Cardiac septum (tissue), 1 donor: ENCODE measurements around the gene FLG2. TPM values are rescaled to one million over a fixed set of nuclear protein-coding genes. Genes with fewer than 3 reads are reported as not detected.

Experiments
- DNase-seq: peaks from one replicate; pipeline ENCODE4 v3.0.0-alpha.2; 2020; ENCODE audit warnings: low spot score
- intact Hi-C: fragments of 100-400 bp; cut with DNase I; formaldehyde crosslinking; loops from one replicate; pipeline ENCODE4 v1.14.0; 2022
- long read RNA-seq: library from polyadenylated mRNA; unstranded; transcript quantifications from one replicate; pipeline ENCODE4 v2.0.0, GENCODE V29; 2021
- total RNA-seq: library from RNA; stranded (reverse); fragmentation: NEBNext Ultra II Directional; extraction: Animal tissue kit (Norgen Biotek cat#: 25700); gene quantifications from one replicate; pipeline ENCODE4 v1.2.1, GENCODE V29; 2021
- donor health status: DM: no; HTN: no; CAD: no.

Gene FLG2
- not detected for total RNA-seq
- long read RNA-seq: 0 reads

- DNase-seq: no peak
- intact Hi-C loops: no loop called here
Observed at GRCh38 chr1:152359906-152360305, at the start of gene FLG2. TSS of gene FLG2 (minus strand) at chr1:152360006. CDS start at chr1:152358884, 1,122 bp downstream.

- no peak for DNase-seq
- intact Hi-C loops: no loop called here
Observed at GRCh38 chr1:152408664-152409063, 48.9 kb upstream of the FLG2 start.

GRCh38 chr1:152398812-152399698 lies 39.2 kb upstream of the FLG2 start:
- intact Hi-C loops: no loop called here
- DNase-seq: no peak

- intact Hi-C loops: no loop called here
- DNase-seq: no peak
Observed at GRCh38 chr1:152397474-152397873, 37.7 kb upstream of the FLG2 start.

- intact Hi-C loops: no loop called here
- no peak for DNase-seq
Observed at GRCh38 chr1:152394151-152394550, 34.3 kb upstream of the FLG2 start.

GRCh38 chr1:152392909-152393308 lies 33.1 kb upstream of the FLG2 start:
- intact Hi-C loops: no loop called here

GRCh38 chr1:152388889-152389288 lies 29.1 kb upstream of the FLG2 start:
- intact Hi-C loops: no loop called here
- no peak for DNase-seq

More at GRCh38 chr1:152392909-152393308, 33.1 kb upstream of the FLG2 start:
- no peak for DNase-seq

GRCh38 chr1:152386940-152387339 lies 27.1 kb upstream of the FLG2 start:
- intact Hi-C loops: no loop called here
- DNase-seq: no peak

- DNase-seq: no peak
- intact Hi-C loops: no loop called here
Observed at GRCh38 chr1:152380932-152381331, 21.1 kb upstream of the FLG2 start.

GRCh38 chr1:152374451-152374850 lies 14.6 kb upstream of the FLG2 start:
- intact Hi-C loops: no loop called here
- DNase-seq: no peak

GRCh38 chr1:152372672-152373071 lies 12.9 kb upstream of the FLG2 start:
- DNase-seq: no peak
- intact Hi-C loops: no loop called here

GRCh38 chr1:152367436-152367835 lies 7.6 kb upstream of the FLG2 start:
- intact Hi-C loops: no loop called here
- no peak for DNase-seq

- intact Hi-C loops: no loop called here
Observed at GRCh38 chr1:152356736-152357135, 3.1 kb downstream of the FLG2 start.

GRCh38 chr1:152349611-152350010 lies 10.2 kb downstream of the FLG2 start:
- intact Hi-C loops: loop anchor here (5.0 kb wide), 2 partner anchors 93 to 157 kb away; no protein-coding TSS in a partner anchor
- no peak for DNase-seq

More at GRCh38 chr1:152356736-152357135, 3.1 kb downstream of the FLG2 start:
- no peak for DNase-seq

- intact Hi-C loops: loop anchor here (5.0 kb wide), 2 partner anchors 94 to 156 kb away; no protein-coding TSS in a partner anchor
Observed at GRCh38 chr1:152348447-152348846, 11.4 kb downstream of the FLG2 start.

GRCh38 chr1:152347116-152347728 lies 12.6 kb downstream of the FLG2 start:
- intact Hi-C loops: loop anchor here (5.0 kb wide), 2 partner anchors 95 to 155 kb away; no protein-coding TSS in a partner anchor
- DNase-seq: no peak

More at GRCh38 chr1:152348447-152348846, 11.4 kb downstream of the FLG2 start:
- no peak for DNase-seq

GRCh38 chr1:152344438-152344837 lies 15.4 kb downstream of the FLG2 start:
- intact Hi-C loops: no loop called here
- DNase-seq: no peak

- no peak for DNase-seq
- intact Hi-C loops: no loop called here
Observed at GRCh38 chr1:152343006-152343405, 16.8 kb downstream of the FLG2 start.

GRCh38 chr1:152335399-152335798 lies 24.4 kb downstream of the FLG2 start:
- intact Hi-C loops: no loop called here
- no peak for DNase-seq

- no peak for DNase-seq
Observed at GRCh38 chr1:152328801-152329391, 30.9 kb downstream of the FLG2 start.

More at GRCh38 chr1:152328801-152329391, 30.9 kb downstream of the FLG2 start:
- intact Hi-C loops: no loop called here
